HepG2 (cell line): ENCODE data around the gene EIF3A. TPM values are rescaled to one million over a fixed set of nuclear protein-coding genes. Genes with fewer than 3 reads are reported as not detected.

Source experiments
- AKAP8 ChIP-seq: sonication (generic); formaldehyde crosslinking; IDR thresholded peaks from 2 replicates; pipeline ENCODE4 v1.5.1; 2020; ENCODE audit warnings: mild to moderate bottlenecking, missing genetic modification reagents
- CERS6 ChIP-seq: sonication (generic); formaldehyde crosslinking; IDR thresholded peaks from 2 replicates; pipeline ENCODE4 v1.5.0; 2020; ENCODE audit warnings: missing genetic modification reagents
- CHD4 ChIP-seq: fragments of 200-600 bp; sonication (generic); IDR thresholded peaks from 2 replicates; pipeline ENCODE4 v1.7.0; 2017; ENCODE audit warnings: mild to moderate bottlenecking, low read length, borderline replicate concordance
- DMAP1 ChIP-seq: IDR thresholded peaks from 2 replicates; pipeline ENCODE4 v1.6.1; 2016
- DR1 ChIP-seq: sonication (generic); formaldehyde crosslinking; IDR thresholded peaks from 2 replicates; pipeline ENCODE4 v1.8.0; 2021; ENCODE audit warnings: mild to moderate bottlenecking, missing genetic modification reagents, inconsistent platforms
- ERF ChIP-seq: IDR thresholded peaks from 2 replicates; pipeline ENCODE4 v1.6.1; 2018; ENCODE audit warnings: missing biosample characterization, missing genetic modification reagents
- ETS1 ChIP-seq: sonication (generic); formaldehyde crosslinking; IDR thresholded peaks from 2 replicates; pipeline ENCODE4 v1.4.0; 2020; ENCODE audit warnings: missing genetic modification reagents
- HINFP ChIP-seq: sonication (generic); formaldehyde crosslinking; IDR thresholded peaks from 2 replicates; pipeline ENCODE4 v1.4.0; 2020; ENCODE audit warnings: low read depth, mild to moderate bottlenecking, missing genetic modification reagents
- HNF4G ChIP-seq, 2 experiments: sonication (generic) in 1 of 2; formaldehyde crosslinking in 1 of 2; IDR thresholded peaks; 2 replicates each; pipeline versions ENCODE4 v1.4.0 to v1.6.1; 2011 to 2020; ENCODE audit warnings: borderline replicate concordance in 2 of 2, low read depth in 2 of 2, mild to moderate bottlenecking in 2 of 2, low read length in 1 of 2, missing genetic modification reagents in 1 of 2, moderate library complexity in 1 of 2
- HOXA9 ChIP-seq: sonication (generic); formaldehyde crosslinking; IDR thresholded peaks from 2 replicates; pipeline ENCODE4 v1.8.1; 2022; ENCODE audit warnings: missing genetic modification reagents, mild to moderate bottlenecking, moderate library complexity, borderline replicate concordance
- PATZ1 ChIP-seq: sonication (generic); formaldehyde crosslinking; IDR thresholded peaks from 2 replicates; pipeline ENCODE4 v1.4.0; 2020; ENCODE audit warnings: missing genetic modification reagents
- PPARG ChIP-seq: conservative IDR thresholded peaks from 2 replicates; pipeline ENCODE4 v1.6.1; 2016; ENCODE audit warnings: missing biosample characterization, missing genetic modification reagents
- RAD51 ChIP-seq: fragments of 450-650 bp; IDR thresholded peaks from 2 replicates; pipeline ENCODE4 v1.6.1; 2016; ENCODE audit warnings: borderline replicate concordance
- SMAD1 ChIP-seq: sonication (generic); formaldehyde crosslinking; IDR thresholded peaks from 2 replicates; pipeline ENCODE4 v1.4.0; 2020; ENCODE audit warnings: missing genetic modification reagents, low read depth, mild to moderate bottlenecking, borderline replicate concordance
- SPEN ChIP-seq: sonication (generic); formaldehyde crosslinking; IDR thresholded peaks from 2 replicates; pipeline ENCODE4 v1.5.1; 2020; ENCODE audit warnings: low read depth, mild to moderate bottlenecking, missing genetic modification reagents
- TEAD2 ChIP-seq: sonication (generic); formaldehyde crosslinking; IDR thresholded peaks from 2 replicates; pipeline ENCODE4 v1.9.0; 2021; ENCODE audit warnings: missing genetic modification reagents
- TP53 ChIP-seq: sonication (generic); formaldehyde crosslinking; conservative IDR thresholded peaks from 2 replicates; pipeline ENCODE4 v1.4.0; 2020; ENCODE audit warnings: missing genetic modification reagents
- ZBTB43 ChIP-seq: sonication (generic); formaldehyde crosslinking; conservative IDR thresholded peaks from 2 replicates; pipeline ENCODE4 v1.4.0; 2020; ENCODE audit warnings: missing genetic modification reagents
- ZNF335 ChIP-seq: sonication (generic); formaldehyde crosslinking; IDR thresholded peaks from 2 replicates; pipeline ENCODE4 v1.4.0; 2020; ENCODE audit warnings: missing genetic modification reagents
- ZNF570 ChIP-seq: sonication (generic); formaldehyde crosslinking; IDR thresholded peaks from 2 replicates; pipeline ENCODE4 v1.4.0; 2020; ENCODE audit warnings: mild to moderate bottlenecking, missing genetic modification reagents, borderline replicate concordance
- ZNF580 ChIP-seq: IDR thresholded peaks from 2 replicates; pipeline ENCODE4 v1.6.1; 2016; ENCODE audit warnings: low read depth, borderline replicate concordance
- polyA plus RNA-seq, 8 experiments: library from polyadenylated mRNA; depleted of rRNA in 3 of 8; stranded (reverse) in 7 of 8; unstranded in 1 of 8; fragments of >200 nt; fragmentation: Illumina TruSeq in 4 of 8; extraction: Trizol in 4 of 8; gene quantifications; 2 replicates each; pipeline versions ENCODE4 v1.2.1 to v1.2.3, GENCODE V29; 2011 to 2016; ENCODE audit warnings: low read depth in 4 of 8, missing spikeins in 1 of 8, mixed read lengths in 1 of 8; ENCODE audit not compliant: insufficient read depth in 1 of 8
- total RNA-seq, 5 experiments: library from RNA; depleted of rRNA; stranded (reverse); fragments of >200 nt; fragmentation: Illumina TruSeq; extraction: Trizol; gene quantifications; 2 replicates each; pipeline ENCODE4 v1.2.3, GENCODE V29; 2016; ENCODE audit warnings: low read depth in 1 of 5

The EIF3A gene
- total and polyA plus RNA-seq, 2 of the 13 experiments (the other 11 are each of a cell fraction or from before 2014, with no cell fraction given): 25.6 to 117 TPM

- TF ChIP-seq HINFP (CRISPR knock-in tag) (no peak), ERF (peak; percentile 76; the same call in 1 of the 2 replicates), ZNF580 (peak; percentile 48; the same call in 1 of the 2 replicates), DMAP1 (CRISPR knock-in tag) (peak; percentile 55; the same call in 1 of the 2 replicates), ZNF335 (CRISPR knock-in tag) (peak; percentile 75; the same call in 1 of the 2 replicates), TP53 (CRISPR knock-in tag) (no peak), PATZ1 (0 out of 2 replicates have a peak, but pooled peaks have one; percentile 26), SPEN (CRISPR knock-in tag) (peak; percentile 43; the same call in 1 of the 2 replicates), ETS1 (CRISPR knock-in tag) (no peak), HNF4G (IDR thresholded peaks at IDR 0.05; ENCODE audit: borderline replicate concordance, low read depth, low read length) (peak; percentile 96), HNF4G (CRISPR knock-in tag; IDR thresholded peaks at IDR 0.05; ENCODE audit: borderline replicate concordance, low read depth) (no peak; the same call in none of the 2 replicates), HOXA9 (no peak), AKAP8 (CRISPR knock-in tag) (no peak), SMAD1 (CRISPR knock-in tag) (no peak), CHD4 (peak; percentile 61; the same call in 1 of the 2 replicates), RAD51 (no peak), ZNF570 (CRISPR knock-in tag) (no peak), DR1 (CRISPR knock-in tag) (no peak), TEAD2 (CRISPR knock-in tag) (no peak), CERS6 (CRISPR knock-in tag) (no peak), PPARG (CRISPR knock-in tag) (peak; percentile 66), ZBTB43 (CRISPR knock-in tag) (peak; percentile 94)
Measured at GRCh38 chr10:119113751-119114732, 33.4 kb upstream of the EIF3A start (continued).
